ENCODE measurements around the gene SEMA3G.

The SEMA3G gene

GRCh38 chr3:52458770-52459545 is 14.1 kb upstream of the SEMA3G start:
- no peak for TF ChIP-seq CTCF (IDR thresholded peaks at IDR 0.05; ENCODE audit: low read depth, low read length, missing control alignments)
- no peak for DNase-seq (ENCODE audit: low read depth)
- H3K4me3 ChIP-seq (ENCODE audit: low read depth, low read length), result no peak overlapping the region
- in situ Hi-C loops (cut with HindIII; ENCODE audit: low sequenced_read_pairs), result no loop called here

GRCh38 chr3:52458031-52458760 is 13.3 kb upstream of the SEMA3G start:
- DNase-seq (ENCODE audit: low read depth), result no peak
- in situ Hi-C loops (cut with HindIII; ENCODE audit: low sequenced_read_pairs), result no loop called here
- no peak for TF ChIP-seq CTCF (IDR thresholded peaks at IDR 0.05; ENCODE audit: low read depth, low read length, missing control alignments)
- no peak overlapping the region for H3K4me3 ChIP-seq (ENCODE audit: low read depth, low read length)

GRCh38 chr3:52456800-52457183 is 11.9 kb upstream of the SEMA3G start:
- H3K4me3 ChIP-seq (ENCODE audit: low read depth, low read length), result peak overlapping the region; percentile 91

GRCh38 chr3:52456169-52456799 is 11.4 kb upstream of the SEMA3G start:
- no peak for DNase-seq (ENCODE audit: low read depth)
- TF ChIP-seq CTCF (IDR thresholded peaks at IDR 0.05; ENCODE audit: low read depth, low read length, missing control alignments), result no peak
- in situ Hi-C loops (cut with HindIII; ENCODE audit: low sequenced_read_pairs), result no loop called here
- peak overlapping the region; percentile 91 for H3K4me3 ChIP-seq (ENCODE audit: low read depth, low read length)

More at GRCh38 chr3:52456800-52457183, 11.9 kb upstream of the SEMA3G start:
- no peak for DNase-seq (ENCODE audit: low read depth)
- in situ Hi-C loops (cut with HindIII; ENCODE audit: low sequenced_read_pairs), result no loop called here
- TF ChIP-seq CTCF (IDR thresholded peaks at IDR 0.05; ENCODE audit: low read depth, low read length, missing control alignments), result no peak

GRCh38 chr3:52455283-52456168 is 10.6 kb upstream of the SEMA3G start, which contains the start of gene NISCH:
TSS of gene NISCH (plus strand) at chr3:52455604. CDS start at chr3:52455642, 38 bp downstream.
- peak within 1 kb of the TSS; percentile 91 for H3K4me3 ChIP-seq (ENCODE audit: low read depth, low read length)
- DNase-seq (ENCODE audit: low read depth), result no peak
- no peak for TF ChIP-seq CTCF (IDR thresholded peaks at IDR 0.05; ENCODE audit: low read depth, low read length, missing control alignments)
- in situ Hi-C loops (cut with HindIII; ENCODE audit: low sequenced_read_pairs), result no loop called here

- TF ChIP-seq CTCF (IDR thresholded peaks at IDR 0.05; ENCODE audit: low read depth, low read length, missing control alignments), result no peak
- in situ Hi-C loops (cut with HindIII; ENCODE audit: low sequenced_read_pairs), result no loop called here
These were observed 10.0 kb upstream of the SEMA3G start for GRCh38 chr3:52454938-52455282.

More at GRCh38 chr3:52454938-52455282, 10.0 kb upstream of the SEMA3G start:
- DNase-seq (ENCODE audit: low read depth), result no peak
- H3K4me3 ChIP-seq (ENCODE audit: low read depth, low read length), result peak overlapping the region; percentile 91

Measured in astrocyte of the cerebellum (primary cell).